ENCODE results near the gene TNC.

The TNC gene

DNA sequence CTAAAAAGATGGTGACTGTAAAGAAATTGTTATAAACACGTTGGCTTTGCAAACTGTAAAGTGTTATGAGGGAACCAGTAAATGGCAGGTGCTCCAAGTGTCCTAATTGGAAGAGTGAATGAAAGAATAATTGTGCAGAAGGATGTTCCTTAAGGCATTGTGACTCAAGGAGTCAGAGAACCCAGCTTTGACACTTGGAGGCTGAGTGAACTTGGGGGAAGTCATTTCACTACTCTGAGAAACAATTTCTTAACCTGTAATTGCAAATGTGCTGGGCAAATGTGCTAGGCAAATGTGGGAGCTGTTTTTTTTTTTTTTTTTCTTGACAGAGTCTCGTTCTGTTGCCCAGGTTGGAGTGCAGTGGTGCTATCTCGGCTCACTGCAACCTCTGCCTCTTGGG, 103.5 kb downstream of the TNC start:
- no peak overlapping the region for H3K9ac ChIP-seq (ENCODE audit: insufficient read length, low read depth)
- no peaks in the 10 kb centered on the region for H3K9me3 ChIP-seq (ENCODE audit: insufficient read depth, low read length)
- no peaks in the 10 kb centered on the region for H3K4me1 ChIP-seq (ENCODE audit: insufficient read depth, insufficient read length)
- H3K27me3 ChIP-seq (ENCODE audit: insufficient read depth, insufficient read length), result no peaks in the 10 kb centered on the region
- no peaks in the 10 kb centered on the region for H3K36me3 ChIP-seq (ENCODE audit: insufficient read depth, insufficient read length, low read length)
- no peak for DNase-seq (ENCODE audit: low read depth, low spot score)
- TF ChIP-seq SUZ12 (IDR thresholded peaks at IDR 0.05; ENCODE audit: extremely low read depth, insufficient read depth, insufficient read length) (no peak), YY1 (IDR thresholded peaks at IDR 0.05; ENCODE audit: insufficient read depth, insufficient read length) (no peak), ZNF274 (IDR thresholded peaks at IDR 0.05; ENCODE audit: low read depth, low read length) (no peak)
- no peak overlapping the region for H3K4me3 ChIP-seq (ENCODE audit: insufficient read length, low read depth)

DNA sequence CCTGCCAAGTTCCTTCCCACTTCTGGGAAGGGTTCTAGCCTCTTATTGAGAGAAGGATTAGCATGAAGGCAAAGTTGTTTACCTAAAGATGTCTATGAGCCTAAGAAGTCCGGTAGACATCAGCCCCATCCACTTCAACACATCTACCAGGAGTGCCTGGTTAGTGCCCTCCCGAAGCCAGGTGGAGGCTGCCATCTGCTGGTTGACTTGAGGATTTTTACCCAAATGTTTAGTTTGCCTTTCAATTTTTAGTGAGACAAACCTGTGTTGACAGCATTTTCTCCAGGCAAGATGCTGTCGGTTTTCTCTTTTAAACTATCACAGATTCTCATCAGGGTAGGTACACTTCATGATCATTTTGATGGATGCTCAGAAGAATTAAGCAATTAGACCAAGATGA, 104.0 kb downstream of the TNC start:
- DNase-seq (ENCODE audit: low read depth, low spot score), result peak; percentile 64
- no peaks in the 10 kb centered on the region for H3K9me3 ChIP-seq (ENCODE audit: insufficient read depth, low read length)
- H3K36me3 ChIP-seq (ENCODE audit: insufficient read depth, insufficient read length, low read length), result no peaks in the 10 kb centered on the region
- no peak overlapping the region for H3K4me3 ChIP-seq (ENCODE audit: insufficient read length, low read depth)
- no peaks in the 10 kb centered on the region for H3K27me3 ChIP-seq (ENCODE audit: insufficient read depth, insufficient read length)
- H3K4me1 ChIP-seq (ENCODE audit: insufficient read depth, insufficient read length), result no peaks in the 10 kb centered on the region
- TF ChIP-seq SUZ12 (IDR thresholded peaks at IDR 0.05; ENCODE audit: extremely low read depth, insufficient read depth, insufficient read length) (no peak), ZNF274 (IDR thresholded peaks at IDR 0.05; ENCODE audit: low read depth, low read length) (no peak), YY1 (IDR thresholded peaks at IDR 0.05; ENCODE audit: insufficient read depth, insufficient read length) (no peak)
- no peak overlapping the region for H3K9ac ChIP-seq (ENCODE audit: insufficient read length, low read depth)

DNA sequence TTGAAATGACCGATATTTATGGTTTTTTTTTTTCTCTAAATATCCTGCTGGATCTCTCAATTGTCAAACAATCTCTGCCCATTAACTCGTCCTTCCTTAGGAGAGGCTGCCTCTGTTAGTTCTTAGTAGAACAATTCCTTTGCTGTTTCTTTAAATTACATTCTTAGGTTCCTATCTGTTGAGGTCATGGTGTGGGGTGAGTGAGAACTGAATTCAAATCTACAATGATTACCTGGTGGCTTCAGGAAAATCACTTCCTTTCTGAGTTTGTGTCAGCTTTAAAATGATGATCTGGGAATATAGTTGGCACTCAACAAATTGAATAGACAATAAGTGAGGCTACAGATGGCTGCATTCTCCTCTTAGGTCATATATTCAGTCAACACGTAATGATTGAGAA, 105.5 kb downstream of the TNC start:
- Histone ChIP-seq H3K9ac (ENCODE audit: insufficient read length, low read depth) (no peak overlapping the region), H3K9me3 (ENCODE audit: insufficient read depth, low read length) (no peaks in the 10 kb centered on the region), H3K4me1 (ENCODE audit: insufficient read depth, insufficient read length) (no peaks in the 10 kb centered on the region), H3K36me3 (ENCODE audit: insufficient read depth, insufficient read length, low read length) (no peaks in the 10 kb centered on the region), H3K4me3 (ENCODE audit: insufficient read length, low read depth) (no peak overlapping the region), H3K27me3 (ENCODE audit: insufficient read depth, insufficient read length) (no peaks in the 10 kb centered on the region)
- DNase-seq (ENCODE audit: low read depth, low spot score), result no peak
- TF ChIP-seq ZNF274 (IDR thresholded peaks at IDR 0.05; ENCODE audit: low read depth, low read length), result no peak
- TF ChIP-seq YY1 (IDR thresholded peaks at IDR 0.05; ENCODE audit: insufficient read depth, insufficient read length), result no peak
- no peak for TF ChIP-seq SUZ12 (IDR thresholded peaks at IDR 0.05; ENCODE audit: extremely low read depth, insufficient read depth, insufficient read length)

DNA sequence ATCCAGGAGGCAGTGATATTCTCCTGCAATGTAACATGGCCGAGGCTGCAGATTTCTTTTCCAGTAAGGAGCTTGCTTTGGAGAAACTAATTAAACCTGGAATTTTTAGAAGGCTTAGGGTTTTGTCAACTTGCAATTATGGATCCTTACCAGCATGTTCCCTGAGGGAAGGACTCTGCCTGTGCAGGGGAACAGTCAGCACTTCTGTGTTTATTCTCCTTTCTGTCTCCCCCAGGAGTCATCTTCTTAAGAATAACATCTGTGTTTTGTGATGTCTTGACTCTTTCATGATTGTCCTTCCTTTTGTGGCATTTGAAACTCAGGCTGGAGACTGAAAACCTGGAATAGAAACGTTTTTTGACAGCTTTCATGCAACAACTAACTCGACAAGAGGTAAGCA, 107.1 kb downstream of the TNC start:
- Histone ChIP-seq H3K4me3 (ENCODE audit: insufficient read length, low read depth) (no peak overlapping the region), H3K9ac (ENCODE audit: insufficient read length, low read depth) (no peak overlapping the region), H3K4me1 (ENCODE audit: insufficient read depth, insufficient read length) (no peaks in the 10 kb centered on the region), H3K9me3 (ENCODE audit: insufficient read depth, low read length) (peaks cover 1% of the 10 kb centered on the region; the same call in 1 of the 2 replicates), H3K36me3 (ENCODE audit: insufficient read depth, insufficient read length, low read length) (no peaks in the 10 kb centered on the region), H3K27me3 (ENCODE audit: insufficient read depth, insufficient read length) (no peaks in the 10 kb centered on the region)
- TF ChIP-seq ZNF274 (IDR thresholded peaks at IDR 0.05; ENCODE audit: low read depth, low read length) (no peak), SUZ12 (IDR thresholded peaks at IDR 0.05; ENCODE audit: extremely low read depth, insufficient read depth, insufficient read length) (no peak)
- DNase-seq (ENCODE audit: low read depth, low spot score), result no peak

DNA sequence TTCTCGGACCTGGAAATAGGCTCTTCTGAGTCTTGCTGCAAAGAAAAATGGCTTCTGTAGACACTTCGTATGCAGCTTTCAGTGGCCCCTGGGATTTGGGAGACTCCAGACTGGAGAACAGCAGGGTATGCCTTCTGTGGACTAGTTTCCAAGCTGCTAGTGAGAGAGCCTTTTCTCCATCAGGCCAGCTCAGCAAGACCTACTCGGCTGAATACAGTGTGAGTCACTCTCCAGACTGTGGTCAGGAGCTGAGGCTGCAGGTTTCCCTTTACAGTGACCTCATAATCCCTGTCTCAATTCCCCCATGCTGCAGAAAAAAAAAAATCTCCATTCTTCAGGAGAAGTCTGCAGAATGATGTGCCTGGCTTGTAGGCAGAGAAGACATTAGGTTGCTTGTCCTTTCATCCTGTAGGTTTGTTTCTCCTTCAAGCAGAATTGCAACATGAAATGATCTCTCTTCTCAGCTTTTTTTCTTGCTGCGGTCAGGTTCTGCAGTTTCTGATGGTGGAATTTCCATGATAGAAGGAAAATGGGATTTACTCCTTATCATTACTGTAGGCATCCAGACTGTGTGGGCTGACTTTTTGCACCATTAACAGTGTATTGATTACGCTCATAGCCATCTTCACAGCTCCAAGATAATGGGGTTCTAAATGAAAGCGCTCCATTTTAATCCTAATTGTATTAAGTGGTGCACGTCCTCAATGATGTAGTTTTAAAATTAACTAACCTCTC, 109.3 kb downstream of the TNC start:
- Histone ChIP-seq H3K4me3 (ENCODE audit: insufficient read length, low read depth) (no peak overlapping the region), H3K27me3 (ENCODE audit: insufficient read depth, insufficient read length) (no peaks in the 10 kb centered on the region), H3K4me1 (ENCODE audit: insufficient read depth, insufficient read length) (no peaks in the 10 kb centered on the region), H3K9ac (ENCODE audit: insufficient read length, low read depth) (no peak overlapping the region), H3K36me3 (ENCODE audit: insufficient read depth, insufficient read length, low read length) (no peaks in the 10 kb centered on the region), H3K9me3 (ENCODE audit: insufficient read depth, low read length) (peaks cover 5% of the 10 kb centered on the region; the same call in 1 of the 2 replicates)
- peak; percentile 39 for DNase-seq (ENCODE audit: low read depth, low spot score)
- TF ChIP-seq ZNF274 (IDR thresholded peaks at IDR 0.05; ENCODE audit: low read depth, low read length) (no peak), SUZ12 (IDR thresholded peaks at IDR 0.05; ENCODE audit: extremely low read depth, insufficient read depth, insufficient read length) (no peak), YY1 (IDR thresholded peaks at IDR 0.05; ENCODE audit: insufficient read depth, insufficient read length) (no peak)

DNA sequence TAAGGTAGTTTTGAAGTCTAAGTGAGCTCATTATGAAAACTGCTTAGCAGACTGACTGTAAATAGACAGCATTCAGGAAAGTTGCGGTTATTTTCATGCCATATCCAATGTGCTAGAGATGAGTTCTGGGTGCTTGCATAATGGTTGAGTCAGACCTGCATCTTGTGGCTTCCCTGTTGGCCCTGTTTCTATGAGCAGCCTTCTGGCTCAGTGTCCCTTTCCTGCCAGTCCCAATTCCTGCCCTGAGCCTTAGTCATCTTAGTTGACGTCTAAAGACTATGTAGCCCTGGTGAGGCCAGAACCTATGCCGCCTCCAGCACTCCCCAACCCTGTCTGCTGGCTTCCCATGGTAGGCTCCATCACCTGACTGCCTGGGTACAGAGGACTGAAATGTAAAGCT, 111.3 kb downstream of the TNC start:
- Histone ChIP-seq H3K4me3 (ENCODE audit: insufficient read length, low read depth) (no peak overlapping the region), H3K36me3 (ENCODE audit: insufficient read depth, insufficient read length, low read length) (no peaks in the 10 kb centered on the region), H3K9me3 (ENCODE audit: insufficient read depth, low read length) (peaks cover 5% of the 10 kb centered on the region; the same call in 1 of the 2 replicates), H3K27me3 (ENCODE audit: insufficient read depth, insufficient read length) (no peaks in the 10 kb centered on the region), H3K4me1 (ENCODE audit: insufficient read depth, insufficient read length) (no peaks in the 10 kb centered on the region), H3K9ac (ENCODE audit: insufficient read length, low read depth) (no peak overlapping the region)
- no peak for DNase-seq (ENCODE audit: low read depth, low spot score)
- no peak for TF ChIP-seq YY1 (IDR thresholded peaks at IDR 0.05; ENCODE audit: insufficient read depth, insufficient read length)
- no peak for TF ChIP-seq ZNF274 (IDR thresholded peaks at IDR 0.05; ENCODE audit: low read depth, low read length)
- no peak for TF ChIP-seq SUZ12 (IDR thresholded peaks at IDR 0.05; ENCODE audit: extremely low read depth, insufficient read depth, insufficient read length)

DNA sequence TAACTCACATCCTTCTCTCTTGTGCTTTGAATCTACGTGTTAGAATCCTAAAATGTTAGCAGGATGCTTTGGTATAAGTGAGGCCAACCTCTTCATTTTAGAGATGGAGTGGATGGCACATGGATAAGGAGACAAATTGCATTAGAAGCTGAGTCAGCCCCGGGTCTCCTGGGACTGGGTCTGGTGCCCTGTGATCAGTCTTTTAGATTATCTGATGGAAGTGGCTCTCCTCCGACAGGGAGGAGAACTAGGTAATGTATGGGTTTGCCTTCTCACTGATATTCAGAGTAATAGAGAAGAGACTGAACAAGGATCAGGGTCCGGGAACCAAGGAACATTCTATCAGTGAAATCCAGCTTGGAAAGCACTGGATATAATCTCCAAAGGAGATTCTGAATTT, 112.6 kb downstream of the TNC start:
- Histone ChIP-seq H3K4me3 (ENCODE audit: insufficient read length, low read depth) (no peak overlapping the region), H3K27me3 (ENCODE audit: insufficient read depth, insufficient read length) (no peaks in the 10 kb centered on the region), H3K4me1 (ENCODE audit: insufficient read depth, insufficient read length) (no peaks in the 10 kb centered on the region), H3K9me3 (ENCODE audit: insufficient read depth, low read length) (peaks cover 5% of the 10 kb centered on the region; the same call in 1 of the 2 replicates), H3K9ac (ENCODE audit: insufficient read length, low read depth) (no peak overlapping the region), H3K36me3 (ENCODE audit: insufficient read depth, insufficient read length, low read length) (no peaks in the 10 kb centered on the region)
- TF ChIP-seq ZNF274 (IDR thresholded peaks at IDR 0.05; ENCODE audit: low read depth, low read length), result no peak
- TF ChIP-seq SUZ12 (IDR thresholded peaks at IDR 0.05; ENCODE audit: extremely low read depth, insufficient read depth, insufficient read length), result no peak
- no peak for TF ChIP-seq YY1 (IDR thresholded peaks at IDR 0.05; ENCODE audit: insufficient read depth, insufficient read length)
- no peak for DNase-seq (ENCODE audit: low read depth, low spot score)
